ENCODE results near the gene GALM.

GALM gene

GRCh38 chr2:38775097-38775920 lies 109.4 kb downstream of the GALM start:
- POLR2A ChIA-PET: interaction anchor here (0.9 to 1.6 kb wide), 2 partner anchors 11 to 24 kb away, joined by 4 to 5 read pairs; partner anchors contain the start of gene SRSF7
- no peaks in the 10 kb centered on the region for H3K9me3 ChIP-seq (ENCODE audit: control extremely low read depth in 1 of 5, control insufficient read depth in 4 of 5, insufficient read depth in 2 of 5, low read depth in 1 of 5, low read length in 4 of 5)
- peaks cover 3 to 12% (median 9%) of the 10 kb centered on the region in 4 experiments for H3K4me1 ChIP-seq (ENCODE audit: control extremely low read depth in 1 of 4, control insufficient read depth in 4 of 4, insufficient read depth in 4 of 4, low read length in 3 of 4)
- H3K27ac ChIP-seq (ENCODE audit: insufficient read depth in 1 of 2, low read depth in 1 of 2, low read length in 2 of 2, poor library complexity in 1 of 2, severe bottlenecking in 2 of 2): no peak overlapping the region
- H3K36me3 ChIP-seq (ENCODE audit: control insufficient read depth in 4 of 4, insufficient read depth in 4 of 4, low read length in 3 of 4): peaks cover 0 to 2% (median under 1%) of the 10 kb centered on the region in 4 experiments
- H3K27me3 ChIP-seq (replicated peaks in 2 of 5; ENCODE audit: control insufficient read depth in 4 of 5, insufficient read depth in 5 of 5, low read length in 4 of 5): peaks cover 0 to 13% (median 3%) of the 10 kb centered on the region in 5 experiments
- no peak overlapping the region for H3K4me3 ChIP-seq (ENCODE audit: control insufficient read depth in 1 of 7, extremely low read depth in 1 of 7, insufficient read depth in 4 of 7, low read depth in 2 of 7, low read length in 6 of 7)
- no peak for DNase-seq
- CTCF ChIA-PET: interaction anchor here (1.4 kb wide), 1 partner anchor 15 kb away, joined by 3 read pairs; no protein-coding TSS in a partner anchor
- 94% methylated on average over 12 of the region's 17 CpGs for WGBS (ENCODE audit: insufficient coverage)

- Histone ChIP-seq H3K4me3 (ENCODE audit: control insufficient read depth in 1 of 7, extremely low read depth in 1 of 7, insufficient read depth in 4 of 7, low read depth in 2 of 7, low read length in 6 of 7) (no peak overlapping the region), H3K36me3 (ENCODE audit: control insufficient read depth in 4 of 4, insufficient read depth in 4 of 4, low read length in 3 of 4) (peaks cover 0 to 6% (median 1%) of the 10 kb centered on the region in 4 experiments), H3K27ac (ENCODE audit: insufficient read depth in 1 of 2, low read depth in 1 of 2, low read length in 2 of 2, poor library complexity in 1 of 2, severe bottlenecking in 2 of 2) (no peak overlapping the region), H3K4me1 (ENCODE audit: control extremely low read depth in 1 of 4, control insufficient read depth in 4 of 4, insufficient read depth in 4 of 4, low read length in 3 of 4) (peaks cover 3 to 12% (median 9%) of the 10 kb centered on the region in 4 experiments), H3K27me3 (replicated peaks in 2 of 5; ENCODE audit: control insufficient read depth in 4 of 5, insufficient read depth in 5 of 5, low read length in 4 of 5) (peaks cover 0 to 13% (median 3%) of the 10 kb centered on the region in 5 experiments), H3K9me3 (ENCODE audit: control extremely low read depth in 1 of 5, control insufficient read depth in 4 of 5, insufficient read depth in 2 of 5, low read depth in 1 of 5, low read length in 4 of 5) (no peaks in the 10 kb centered on the region)
- CTCF ChIA-PET: interaction anchor here (0.9 to 1.4 kb wide), 2 partner anchors 15 to 36 kb away, joined by 3 read pairs; no protein-coding TSS in a partner anchor
- 100% methylated on average over 1 of the region's 7 CpGs for WGBS (ENCODE audit: insufficient coverage)
- no peak for DNase-seq
- POLR2A ChIA-PET: interaction anchor here (0.6 to 1.6 kb wide), 3 partner anchors 25 to 137 kb away, joined by 3 to 5 read pairs (median 3); partner anchors contain the start of gene SRSF7
Observed at GRCh38 chr2:38775921-38776225, 110.0 kb downstream of the GALM start.

- peaks cover 2 to 13% (median 5%) of the 10 kb centered on the region in 4 experiments for H3K36me3 ChIP-seq (ENCODE audit: control insufficient read depth in 4 of 4, insufficient read depth in 4 of 4, low read length in 3 of 4)
- ChIA-PET POLR2A (interaction anchor here (0.5 to 1.6 kb wide), 4 partner anchors 17 to 138 kb away, joined by 3 to 5 read pairs (median 3); partner anchors contain the start of gene SRSF7), CTCF (interaction anchor here (0.9 kb wide), 1 partner anchor 37 kb away, joined by 3 read pairs; no protein-coding TSS in a partner anchor)
- H3K4me1 ChIP-seq (ENCODE audit: control extremely low read depth in 1 of 4, control insufficient read depth in 4 of 4, insufficient read depth in 4 of 4, low read length in 3 of 4): peaks cover 3 to 12% (median 9%) of the 10 kb centered on the region in 4 experiments
- no peak for DNase-seq
- H3K4me3 ChIP-seq (ENCODE audit: control insufficient read depth in 1 of 7, extremely low read depth in 1 of 7, insufficient read depth in 4 of 7, low read depth in 2 of 7, low read length in 6 of 7): no peak overlapping the region
- 92% methylated on average over 12 of the region's 13 CpGs for WGBS (ENCODE audit: insufficient coverage)
- peaks cover 0 to 13% (median 3%) of the 10 kb centered on the region in 5 experiments for H3K27me3 ChIP-seq (replicated peaks in 2 of 5; ENCODE audit: control insufficient read depth in 4 of 5, insufficient read depth in 5 of 5, low read length in 4 of 5)
- H3K27ac ChIP-seq (ENCODE audit: insufficient read depth in 1 of 2, low read depth in 1 of 2, low read length in 2 of 2, poor library complexity in 1 of 2, severe bottlenecking in 2 of 2): no peak overlapping the region
- no peaks in the 10 kb centered on the region for H3K9me3 ChIP-seq (ENCODE audit: control extremely low read depth in 1 of 5, control insufficient read depth in 4 of 5, insufficient read depth in 2 of 5, low read depth in 1 of 5, low read length in 4 of 5)
Observed at GRCh38 chr2:38776531-38776930, 110.6 kb downstream of the GALM start.

GRCh38 chr2:38778687-38779082 lies 112.8 kb downstream of the GALM start:
- H3K27ac ChIP-seq (ENCODE audit: insufficient read depth in 1 of 2, low read depth in 1 of 2, low read length in 2 of 2, poor library complexity in 1 of 2, severe bottlenecking in 2 of 2): peak overlapping the region; percentile 75 to 84
- ChIA-PET POLR2A (interaction anchor here (0.6 kb wide), 1 partner anchor 24 kb away, joined by 3 read pairs; no protein-coding TSS in a partner anchor), CTCF (no interaction called here)
- peaks cover 0 to 13% (median 3%) of the 10 kb centered on the region in 5 experiments for H3K27me3 ChIP-seq (replicated peaks in 2 of 5; ENCODE audit: control insufficient read depth in 4 of 5, insufficient read depth in 5 of 5, low read length in 4 of 5)
- WGBS (ENCODE audit: insufficient coverage): 19% methylated on average over 6 of the region's 8 CpGs
- peaks cover 3 to 12% (median 9%) of the 10 kb centered on the region in 4 experiments for H3K4me1 ChIP-seq (ENCODE audit: control extremely low read depth in 1 of 4, control insufficient read depth in 4 of 4, insufficient read depth in 4 of 4, low read length in 3 of 4)
- DNase-seq: peak in 1 of 3 donors; percentile 2
- H3K4me3 ChIP-seq (ENCODE audit: control insufficient read depth in 1 of 7, extremely low read depth in 1 of 7, insufficient read depth in 4 of 7, low read depth in 2 of 7, low read length in 6 of 7): peak overlapping the region; percentile 53 to 98 (median 83)
- peaks cover 4 to 20% (median 8%) of the 10 kb centered on the region in 4 experiments for H3K36me3 ChIP-seq (ENCODE audit: control insufficient read depth in 4 of 4, insufficient read depth in 4 of 4, low read length in 3 of 4)
- H3K9me3 ChIP-seq (ENCODE audit: control extremely low read depth in 1 of 5, control insufficient read depth in 4 of 5, insufficient read depth in 2 of 5, low read depth in 1 of 5, low read length in 4 of 5): no peaks in the 10 kb centered on the region

GRCh38 chr2:38783586-38783985 lies 117.7 kb downstream of the GALM start:
- Histone ChIP-seq H3K27me3 (replicated peaks in 2 of 5; ENCODE audit: control insufficient read depth in 4 of 5, insufficient read depth in 5 of 5, low read length in 4 of 5) (no peaks in the 10 kb centered on the region), H3K27ac (ENCODE audit: insufficient read depth in 1 of 2, low read depth in 1 of 2, low read length in 2 of 2, poor library complexity in 1 of 2, severe bottlenecking in 2 of 2) (no peak overlapping the region), H3K4me1 (ENCODE audit: control extremely low read depth in 1 of 4, control insufficient read depth in 4 of 4, insufficient read depth in 4 of 4, low read length in 3 of 4) (peaks cover under 1 to 7% (median 6%) of the 10 kb centered on the region in 4 experiments), H3K36me3 (ENCODE audit: control insufficient read depth in 4 of 4, insufficient read depth in 4 of 4, low read length in 3 of 4) (peaks cover 4 to 20% (median 8%) of the 10 kb centered on the region in 4 experiments), H3K9me3 (ENCODE audit: control extremely low read depth in 1 of 5, control insufficient read depth in 4 of 5, insufficient read depth in 2 of 5, low read depth in 1 of 5, low read length in 4 of 5) (no peaks in the 10 kb centered on the region), H3K4me3 (ENCODE audit: control insufficient read depth in 1 of 7, extremely low read depth in 1 of 7, insufficient read depth in 4 of 7, low read depth in 2 of 7, low read length in 6 of 7) (no peak overlapping the region)
- ChIA-PET CTCF (no interaction called here), POLR2A (no interaction called here)
- DNase-seq: no peak

Measured in common myeloid progenitor, CD34-positive (primary cell).